Measurements from ENCODE around the gene MIS18BP1. TPM values are rescaled to one million over a fixed set of nuclear protein-coding genes. Genes with fewer than 3 reads are reported as not detected.

Gene MIS18BP1
- total RNA-seq, 3 donors from 2014 or later: 20.4 to 27.7 (median 22.1) TPM

DNA sequence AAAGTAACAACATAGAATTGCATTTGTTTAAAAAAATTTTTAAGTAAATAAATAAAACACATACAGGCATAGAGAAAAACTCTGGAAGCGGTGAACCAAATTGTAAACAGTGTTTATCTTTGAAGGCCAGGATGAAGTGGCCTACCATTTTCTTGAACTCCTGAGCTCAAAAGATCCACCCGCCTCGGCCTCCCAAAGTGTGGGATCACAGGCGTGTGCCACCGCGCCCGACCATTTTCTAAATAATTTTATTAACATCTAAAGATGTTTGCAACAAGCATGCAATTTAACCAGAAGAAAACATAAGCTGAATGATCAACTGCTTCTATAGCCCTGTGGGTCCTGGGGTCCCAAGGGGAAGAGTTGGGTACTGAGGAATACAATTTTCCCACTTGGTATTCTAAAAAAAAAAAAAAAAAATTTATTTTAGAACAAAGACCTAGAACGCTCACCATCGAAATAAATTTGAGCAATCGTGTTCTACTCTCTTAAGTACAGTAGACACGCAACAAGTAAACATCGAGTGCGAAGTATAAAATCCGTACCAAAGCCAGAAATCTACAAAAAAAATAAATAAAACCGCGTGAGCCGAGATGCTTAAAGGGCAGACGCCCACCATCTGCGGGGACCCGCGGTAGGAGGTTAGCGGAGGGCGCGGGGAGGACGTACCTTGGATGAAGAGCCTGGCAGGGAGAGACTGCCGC lies 484 bp downstream of the MIS18BP1 start:
- DNase-seq: peak in 2 of 3 donors; percentile 32 to 44
- no peaks in the 10 kb centered on the region for H3K36me3 ChIP-seq (ENCODE audit: low read depth)
- TF ChIP-seq, protein P1, sequence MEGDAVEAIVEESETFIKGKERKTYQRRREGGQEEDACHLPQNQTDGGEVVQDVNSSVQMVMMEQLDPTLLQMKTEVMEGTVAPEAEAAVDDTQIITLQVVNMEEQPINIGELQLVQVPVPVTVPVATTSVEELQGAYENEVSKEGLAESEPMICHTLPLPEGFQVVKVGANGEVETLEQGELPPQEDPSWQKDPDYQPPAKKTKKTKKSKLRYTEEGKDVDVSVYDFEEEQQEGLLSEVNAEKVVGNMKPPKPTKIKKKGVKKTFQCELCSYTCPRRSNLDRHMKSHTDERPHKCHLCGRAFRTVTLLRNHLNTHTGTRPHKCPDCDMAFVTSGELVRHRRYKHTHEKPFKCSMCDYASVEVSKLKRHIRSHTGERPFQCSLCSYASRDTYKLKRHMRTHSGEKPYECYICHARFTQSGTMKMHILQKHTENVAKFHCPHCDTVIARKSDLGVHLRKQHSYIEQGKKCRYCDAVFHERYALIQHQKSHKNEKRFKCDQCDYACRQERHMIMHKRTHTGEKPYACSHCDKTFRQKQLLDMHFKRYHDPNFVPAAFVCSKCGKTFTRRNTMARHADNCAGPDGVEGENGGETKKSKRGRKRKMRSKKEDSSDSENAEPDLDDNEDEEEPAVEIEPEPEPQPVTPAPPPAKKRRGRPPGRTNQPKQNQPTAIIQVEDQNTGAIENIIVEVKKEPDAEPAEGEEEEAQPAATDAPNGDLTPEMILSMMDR (IDR thresholded peaks at IDR 0.05): no peak
- intact Hi-C loops (cut with DNase I, micrococcal nuclease): no loop called here
- no peak for ATAC-seq
- H3K9me3 ChIP-seq: peaks cover under 1% of the 10 kb centered on the region
- no peaks in the 10 kb centered on the region for H3K4me1 ChIP-seq (ENCODE audit: low read depth)
- H3K4me3 ChIP-seq: peak overlapping the region; percentile 48

- no peaks in the 10 kb centered on the region for H3K9me3 ChIP-seq
- ATAC-seq (peak; percentile 51), DNase-seq (peak in 1 of 3 donors; percentile 31)
- no peaks in the 10 kb centered on the region for H3K4me1 ChIP-seq (ENCODE audit: low read depth)
- H3K4me3 ChIP-seq: peak overlapping the region; percentile 48
- TF ChIP-seq, protein P1 (IDR thresholded peaks at IDR 0.05): no peak
- no peaks in the 10 kb centered on the region for H3K36me3 ChIP-seq (ENCODE audit: low read depth)
- intact Hi-C loops (cut with DNase I, micrococcal nuclease): no loop called here
Observed at GRCh38 chr14:45251912-45252311, 1.1 kb downstream of the MIS18BP1 start.

GRCh38 chr14:45249856-45250575 lies 3.0 kb downstream of the MIS18BP1 start:
- H3K9me3 ChIP-seq: no peaks in the 10 kb centered on the region
- ATAC-seq: no peak
- TF ChIP-seq, protein P1 (IDR thresholded peaks at IDR 0.05): no peak
- H3K36me3 ChIP-seq (ENCODE audit: low read depth): no peaks in the 10 kb centered on the region
- H3K4me3 ChIP-seq: no peak overlapping the region
- intact Hi-C loops (cut with DNase I, micrococcal nuclease): no loop called here
- H3K4me1 ChIP-seq (ENCODE audit: low read depth): no peaks in the 10 kb centered on the region
- peak in 1 of 3 donors; percentile 23 for DNase-seq

DNA sequence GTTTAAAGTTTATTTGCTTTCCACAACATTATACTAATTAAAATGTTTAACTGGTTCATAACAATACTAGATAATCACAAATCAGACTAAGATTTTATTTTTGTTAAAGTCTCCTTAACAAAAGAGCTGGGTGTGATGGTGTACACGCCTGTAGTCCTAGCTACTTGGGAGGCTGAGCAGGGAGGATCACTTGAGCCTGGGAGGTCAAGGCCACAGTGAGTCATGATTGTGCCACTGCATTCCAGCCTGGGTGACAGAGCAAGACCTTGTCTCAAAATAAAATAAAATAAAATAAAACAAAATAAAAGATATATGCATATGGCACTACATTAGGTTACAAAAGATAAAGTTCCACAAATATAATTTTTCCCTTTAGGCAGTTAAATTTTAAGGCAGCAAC lies 5.6 kb downstream of the MIS18BP1 start:
- no peaks in the 10 kb centered on the region for H3K4me1 ChIP-seq (ENCODE audit: low read depth)
- no peak for ATAC-seq
- no peaks in the 10 kb centered on the region for H3K9me3 ChIP-seq
- H3K4me3 ChIP-seq: no peak overlapping the region
- intact Hi-C loops (cut with DNase I, micrococcal nuclease): no loop called here
- no peaks in the 10 kb centered on the region for H3K36me3 ChIP-seq (ENCODE audit: low read depth)
- DNase-seq: no peak
- TF ChIP-seq, protein P1 (IDR thresholded peaks at IDR 0.05): no peak

DNA sequence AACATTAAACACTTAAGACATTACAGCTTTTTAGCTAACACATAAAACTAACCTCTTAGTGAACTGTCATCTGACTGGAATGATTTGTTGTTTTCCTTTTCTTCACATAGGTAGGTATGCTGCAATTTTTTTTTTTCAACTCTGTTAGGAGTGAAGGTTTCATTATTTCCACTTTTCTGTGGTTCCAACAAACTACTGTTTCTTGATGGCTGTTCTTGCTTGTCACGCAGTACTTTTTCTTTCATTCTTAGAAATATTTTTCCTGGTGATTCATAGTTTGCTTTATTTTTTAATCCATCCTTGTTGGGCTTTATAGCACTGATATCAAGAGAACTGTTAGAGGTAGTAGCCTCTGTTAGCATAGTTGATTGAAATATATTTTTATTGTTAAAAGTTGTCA lies 6.3 kb downstream of the MIS18BP1 start:
- Histone ChIP-seq H3K36me3 (ENCODE audit: low read depth) (no peaks in the 10 kb centered on the region), H3K4me3 (no peak overlapping the region), H3K4me1 (ENCODE audit: low read depth) (no peaks in the 10 kb centered on the region), H3K9me3 (no peaks in the 10 kb centered on the region)
- TF ChIP-seq, protein P1 (IDR thresholded peaks at IDR 0.05): no peak
- intact Hi-C loops (cut with DNase I, micrococcal nuclease): no loop called here
- no peak for ATAC-seq
- DNase-seq: no peak
